PC-3 (cell line): ENCODE measurements around the gene PEPD. TPM values are rescaled to one million over a fixed set of nuclear protein-coding genes. Genes with fewer than 3 reads are reported as not detected.

ENCODE experiments used
- ATAC-seq: fragments of 200-7000 bp; cut with Tn5 transposase; 2 replicates; pipeline ENCODE4 v1.9.1; 2020; ENCODE audit warnings: mild to moderate bottlenecking, moderate library complexity
- BruUV-seq: library from RNA; stranded (reverse); fragments of 400-500 nt; replicated peaks from 2 replicates; lab custom pipeline; 2021; lab: Mats Ljungman, UMichigan
- CTCF ChIA-PET: fragments of 300-600 bp; sonication (Branson Sonifier 250); formaldehyde crosslinking; loops from one replicate; lab custom pipeline; 2022; ENCODE audit warnings: antibody characterized with exemption; lab: Charles Lee
- POLR2A ChIA-PET: fragments of 300-600 bp; sonication (Branson Sonifier 250); formaldehyde crosslinking; loops from one replicate; lab custom pipeline; 2022; ENCODE audit warnings: antibody characterized with exemption; ENCODE audit not compliant: unreplicated experiment; lab: Charles Lee
- DNase-seq: peaks from one replicate; pipeline ENCODE4 v3.0.0-alpha.2; 2015
- H2AFZ ChIP-seq: fragments of 300-600 bp; sonication (generic); 2 replicates; pipeline ENCODE4 v1.6.0; 2016; ENCODE audit warnings: antibody characterized with exemption, low read length
- H3F3A ChIP-seq: fragments of 300-600 bp; sonication (generic); one replicate; pipeline ENCODE4 v1.6.0; 2017; ENCODE audit warnings: antibody characterized with exemption, low read length, control low read depth, mild to moderate bottlenecking; ENCODE audit not compliant: unreplicated experiment
- H3K27ac ChIP-seq: fragments of 300-600 bp; sonication (generic); 2 replicates; pipeline ENCODE4 v1.5.1; 2016; ENCODE audit warnings: mild to moderate bottlenecking, low read length
- H3K27me3 ChIP-seq: fragments of 300-600 bp; sonication (generic); 2 replicates; pipeline ENCODE4 v1.6.1; 2016; ENCODE audit warnings: low read length, mixed read lengths
- H3K36me3 ChIP-seq: fragments of 300-600 bp; sonication (generic); 2 replicates; pipeline ENCODE4 v1.6.1; 2016; ENCODE audit warnings: low read depth, mixed run types, low read length, mixed read lengths
- H3K4me1 ChIP-seq: fragments of 300-600 bp; sonication (generic); 2 replicates; pipeline ENCODE4 v1.5.1; 2016; ENCODE audit warnings: low read length; ENCODE audit not compliant: insufficient read depth
- H3K4me2 ChIP-seq: fragments of 300-600 bp; sonication (generic); 2 replicates; pipeline ENCODE4 v1.6.0; 2016; ENCODE audit warnings: low read length
- H3K4me3 ChIP-seq: fragments of 300-600 bp; sonication (generic); 2 replicates; pipeline ENCODE4 v1.5.1; 2016; ENCODE audit warnings: mild to moderate bottlenecking, low read length, mixed read lengths
- H3K79me2 ChIP-seq: fragments of 300-600 bp; sonication (generic); 2 replicates; pipeline ENCODE4 v1.6.1; 2017; ENCODE audit warnings: low read length, mixed read lengths
- H3K9ac ChIP-seq: fragments of 300-600 bp; sonication (generic); 2 replicates; pipeline ENCODE4 v1.6.0; 2016; ENCODE audit warnings: mild to moderate bottlenecking, low read length
- H3K9me2 ChIP-seq: fragments of 300-600 bp; sonication (generic); replicated peaks from 2 replicates; pipeline ENCODE4 v1.6.1; 2016; ENCODE audit warnings: mixed run types, low read length, mixed read lengths
- H3K9me3 ChIP-seq: fragments of 300-600 bp; sonication (generic); 2 replicates; pipeline ENCODE4 v1.6.1; 2016; ENCODE audit warnings: low read length, mixed read lengths
- H4K20me1 ChIP-seq: fragments of 300-600 bp; sonication (generic); 2 replicates; pipeline ENCODE4 v1.6.1; 2016; ENCODE audit warnings: low read length, mixed read lengths
- EZH2 ChIP-seq: fragments of 300-600 bp; sonication (generic); IDR thresholded peaks from one replicate; pipeline ENCODE4 v1.6.1; 2017; ENCODE audit warnings: antibody characterized with exemption, mild to moderate bottlenecking, low read length; ENCODE audit not compliant: unreplicated experiment
- EZH2phosphoT487 ChIP-seq: fragments of 300-600 bp; sonication (generic); IDR thresholded peaks from 2 replicates; pipeline ENCODE4 v1.6.1; 2018; ENCODE audit warnings: mild to moderate bottlenecking, antibody characterized with exemption, low read length, borderline replicate concordance
- intact Hi-C: fragments of 100-400 bp; cut with micrococcal nuclease; formaldehyde crosslinking; loops from 2 replicates; pipeline ENCODE4 v1.9.0; 2023
- total RNA-seq: library from RNA; depleted of rRNA; stranded (reverse); fragments of >200 nt; gene quantifications from 2 replicates; pipeline ENCODE4 v1.2.3, GENCODE V29; 2014
- TF ChIP-seq, protein P1 (sequence below): fragments of 300-600 bp; sonication (generic); conservative IDR thresholded peaks from 2 replicates; pipeline ENCODE4 v1.5.1; 2017; ENCODE audit warnings: antibody characterized with exemption, low read depth, mild to moderate bottlenecking, low read length

The PEPD gene
- total RNA-seq, 1 experiment from 2014 or later = 53.4 TPM

DNA sequence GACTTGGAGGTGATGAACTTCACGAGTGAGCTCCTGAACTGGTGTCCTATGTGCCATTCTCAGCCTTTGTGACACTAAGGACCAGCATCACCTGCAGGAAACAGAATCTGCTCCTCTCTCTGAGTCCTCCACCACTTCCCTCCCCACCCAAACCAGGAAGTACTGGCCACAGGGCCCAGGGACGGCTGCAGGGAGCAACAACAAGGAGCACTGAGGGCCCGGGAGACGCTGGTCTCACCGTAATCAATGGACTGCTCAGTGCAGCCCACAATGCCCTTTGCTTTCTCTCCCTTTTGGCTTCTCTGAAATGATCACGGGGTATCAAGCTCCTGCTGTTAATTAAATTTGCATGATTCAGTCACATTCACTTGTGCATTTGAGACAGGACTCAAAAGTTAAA is 18.6 kb downstream of the PEPD start:
- Histone ChIP-seq H3K79me2 (no peaks in the 10 kb centered on the region), H2AFZ (no peak overlapping the region), H3K4me3 (no peak overlapping the region), H3K27me3 (no peaks in the 10 kb centered on the region), H3K4me2 (no peak overlapping the region), H3F3A (no peaks in the 10 kb centered on the region), H3K9me2 (no peaks in the 10 kb centered on the region), H4K20me1 (no peaks in the 10 kb centered on the region), H3K9ac (no peak overlapping the region), H3K27ac (no peak overlapping the region), H3K4me1 (peaks cover 9% of the 10 kb centered on the region), H3K36me3 (no peaks in the 10 kb centered on the region), H3K9me3 (no peaks in the 10 kb centered on the region)
- TF ChIP-seq EZH2phosphoT487 = no peak
- TF ChIP-seq, protein P1, sequence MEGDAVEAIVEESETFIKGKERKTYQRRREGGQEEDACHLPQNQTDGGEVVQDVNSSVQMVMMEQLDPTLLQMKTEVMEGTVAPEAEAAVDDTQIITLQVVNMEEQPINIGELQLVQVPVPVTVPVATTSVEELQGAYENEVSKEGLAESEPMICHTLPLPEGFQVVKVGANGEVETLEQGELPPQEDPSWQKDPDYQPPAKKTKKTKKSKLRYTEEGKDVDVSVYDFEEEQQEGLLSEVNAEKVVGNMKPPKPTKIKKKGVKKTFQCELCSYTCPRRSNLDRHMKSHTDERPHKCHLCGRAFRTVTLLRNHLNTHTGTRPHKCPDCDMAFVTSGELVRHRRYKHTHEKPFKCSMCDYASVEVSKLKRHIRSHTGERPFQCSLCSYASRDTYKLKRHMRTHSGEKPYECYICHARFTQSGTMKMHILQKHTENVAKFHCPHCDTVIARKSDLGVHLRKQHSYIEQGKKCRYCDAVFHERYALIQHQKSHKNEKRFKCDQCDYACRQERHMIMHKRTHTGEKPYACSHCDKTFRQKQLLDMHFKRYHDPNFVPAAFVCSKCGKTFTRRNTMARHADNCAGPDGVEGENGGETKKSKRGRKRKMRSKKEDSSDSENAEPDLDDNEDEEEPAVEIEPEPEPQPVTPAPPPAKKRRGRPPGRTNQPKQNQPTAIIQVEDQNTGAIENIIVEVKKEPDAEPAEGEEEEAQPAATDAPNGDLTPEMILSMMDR = no peak
- no peak for TF ChIP-seq EZH2
- ChIA-PET CTCF (no interaction called here), POLR2A (no interaction called here)
- DNase-seq (no peak), ATAC-seq (no peak)
- no TSS peak for BruUV-seq
- intact Hi-C loops = no loop called here

DNA sequence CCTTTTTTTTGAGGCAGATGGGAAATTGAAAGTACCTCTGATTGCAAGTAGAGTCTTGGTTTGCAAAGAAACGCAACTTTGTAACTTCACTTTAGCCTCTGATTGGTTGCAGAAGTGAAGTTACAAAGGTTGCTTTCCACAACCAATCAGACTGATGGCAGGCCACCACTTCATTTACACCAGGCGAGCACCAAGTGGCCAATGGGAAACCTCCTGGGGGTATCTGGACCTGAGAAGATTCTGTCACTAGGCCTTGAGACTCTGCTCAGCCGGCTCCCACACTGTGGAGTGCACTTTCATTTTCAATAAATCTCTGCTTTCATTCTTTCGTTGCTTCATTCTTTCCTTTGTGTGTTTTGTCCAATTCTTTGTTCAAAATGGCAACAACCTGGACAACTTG is 19.1 kb downstream of the PEPD start:
- no peak for DNase-seq

DNA sequence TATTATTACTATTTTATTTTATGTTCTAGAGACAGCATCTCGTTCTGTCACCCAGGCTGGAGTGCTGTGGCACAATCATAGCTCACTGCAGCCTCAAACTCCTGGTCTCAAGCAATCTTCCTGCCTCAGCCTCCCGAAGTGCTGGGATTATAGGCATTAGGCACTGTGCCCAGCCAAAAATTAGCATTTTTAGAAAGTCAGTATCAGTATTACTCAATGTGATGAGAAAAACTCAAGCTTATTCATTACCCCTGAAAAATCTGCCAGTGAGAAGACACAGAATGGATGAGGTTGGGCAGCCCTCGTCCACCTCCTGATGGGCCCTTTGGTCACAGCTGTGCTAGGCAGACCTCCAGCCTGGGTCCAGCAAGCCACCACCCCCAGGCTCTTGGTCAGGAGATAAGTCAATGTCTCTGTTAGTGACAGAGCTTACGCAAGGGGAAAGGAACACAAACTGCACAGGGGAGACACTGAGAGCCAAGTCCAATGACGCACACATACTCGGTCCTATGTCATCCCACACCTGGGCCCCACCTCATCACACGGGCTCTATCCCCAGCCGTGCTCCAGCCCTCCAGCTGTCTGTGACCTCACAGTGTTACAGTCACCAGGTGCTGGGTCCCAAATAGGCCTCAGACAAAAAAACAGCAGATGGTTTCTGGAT is 19.8 kb downstream of the PEPD start:
- no peak overlapping the region for H3K27ac ChIP-seq
- ATAC-seq = no peak
- no TSS peak for BruUV-seq

More for the DNA sequence above, 19.1 kb downstream of the PEPD start:
- no TSS peak for BruUV-seq
- ChIA-PET POLR2A (no interaction called here), CTCF (no interaction called here)
- no peak overlapping the region for H3K27ac ChIP-seq
- H3K36me3 ChIP-seq = no peaks in the 10 kb centered on the region
- H3K4me1 ChIP-seq = peaks cover 4% of the 10 kb centered on the region
- no peak overlapping the region for H3K9ac ChIP-seq
- no peaks in the 10 kb centered on the region for H3K79me2 ChIP-seq
- no peak overlapping the region for H3K4me3 ChIP-seq
- no peak overlapping the region for H3K4me2 ChIP-seq
- H3F3A ChIP-seq = no peaks in the 10 kb centered on the region
- H4K20me1 ChIP-seq = no peaks in the 10 kb centered on the region
- TF ChIP-seq, protein P1 = no peak
- no peak for TF ChIP-seq EZH2
- TF ChIP-seq EZH2phosphoT487 = no peak
- ATAC-seq = no peak
- no peak overlapping the region for H2AFZ ChIP-seq
- no peaks in the 10 kb centered on the region for H3K9me3 ChIP-seq
- H3K9me2 ChIP-seq = no peaks in the 10 kb centered on the region
- intact Hi-C loops = no loop called here
- H3K27me3 ChIP-seq = no peaks in the 10 kb centered on the region

More for the DNA sequence above, 19.8 kb downstream of the PEPD start:
- intact Hi-C loops = no loop called here
- Histone ChIP-seq H3K4me2 (no peak overlapping the region), H3K4me3 (no peak overlapping the region), H4K20me1 (no peaks in the 10 kb centered on the region), H3K27me3 (no peaks in the 10 kb centered on the region), H3K4me1 (no peaks in the 10 kb centered on the region), H3K79me2 (no peaks in the 10 kb centered on the region), H3F3A (no peaks in the 10 kb centered on the region), H3K9ac (no peak overlapping the region), H3K9me3 (no peaks in the 10 kb centered on the region), H3K9me2 (no peaks in the 10 kb centered on the region), H3K36me3 (no peaks in the 10 kb centered on the region), H2AFZ (no peak overlapping the region)
- TF ChIP-seq, protein P1 = no peak
- TF ChIP-seq EZH2phosphoT487 (no peak), EZH2 (no peak)
- no peak for DNase-seq
- ChIA-PET POLR2A (no interaction called here), CTCF (no interaction called here)
